ENCODE results near the gene SNX25.

SNX25 gene

DNA sequence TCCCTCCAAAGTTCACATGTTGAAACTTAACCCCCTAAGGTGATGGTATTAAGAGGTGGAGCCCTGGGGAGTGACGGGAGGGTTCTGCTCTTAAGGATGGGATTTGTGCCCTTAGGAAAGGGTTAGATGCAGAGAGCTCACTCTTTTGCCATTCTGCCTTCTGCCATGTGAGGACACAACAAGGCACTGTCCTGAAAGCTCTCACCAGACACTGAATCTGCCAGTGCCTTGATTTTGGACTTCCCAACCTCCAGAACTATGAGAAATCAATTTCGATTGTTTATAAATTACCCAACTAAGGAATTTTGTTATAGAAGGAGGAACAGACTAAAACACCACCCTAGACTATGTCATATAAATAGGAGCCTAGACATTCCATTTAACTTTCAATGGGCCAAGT lies 174.7 kb downstream of the SNX25 start:
- DNase-seq (ENCODE audit: insufficient read length, low spot score), result no peak
- no peak for FAIRE-seq
- TF ChIP-seq, protein P1, sequence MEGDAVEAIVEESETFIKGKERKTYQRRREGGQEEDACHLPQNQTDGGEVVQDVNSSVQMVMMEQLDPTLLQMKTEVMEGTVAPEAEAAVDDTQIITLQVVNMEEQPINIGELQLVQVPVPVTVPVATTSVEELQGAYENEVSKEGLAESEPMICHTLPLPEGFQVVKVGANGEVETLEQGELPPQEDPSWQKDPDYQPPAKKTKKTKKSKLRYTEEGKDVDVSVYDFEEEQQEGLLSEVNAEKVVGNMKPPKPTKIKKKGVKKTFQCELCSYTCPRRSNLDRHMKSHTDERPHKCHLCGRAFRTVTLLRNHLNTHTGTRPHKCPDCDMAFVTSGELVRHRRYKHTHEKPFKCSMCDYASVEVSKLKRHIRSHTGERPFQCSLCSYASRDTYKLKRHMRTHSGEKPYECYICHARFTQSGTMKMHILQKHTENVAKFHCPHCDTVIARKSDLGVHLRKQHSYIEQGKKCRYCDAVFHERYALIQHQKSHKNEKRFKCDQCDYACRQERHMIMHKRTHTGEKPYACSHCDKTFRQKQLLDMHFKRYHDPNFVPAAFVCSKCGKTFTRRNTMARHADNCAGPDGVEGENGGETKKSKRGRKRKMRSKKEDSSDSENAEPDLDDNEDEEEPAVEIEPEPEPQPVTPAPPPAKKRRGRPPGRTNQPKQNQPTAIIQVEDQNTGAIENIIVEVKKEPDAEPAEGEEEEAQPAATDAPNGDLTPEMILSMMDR (IDR thresholded peaks at IDR 0.05; ENCODE audit: insufficient read depth, missing control alignments), result no peak

DNA sequence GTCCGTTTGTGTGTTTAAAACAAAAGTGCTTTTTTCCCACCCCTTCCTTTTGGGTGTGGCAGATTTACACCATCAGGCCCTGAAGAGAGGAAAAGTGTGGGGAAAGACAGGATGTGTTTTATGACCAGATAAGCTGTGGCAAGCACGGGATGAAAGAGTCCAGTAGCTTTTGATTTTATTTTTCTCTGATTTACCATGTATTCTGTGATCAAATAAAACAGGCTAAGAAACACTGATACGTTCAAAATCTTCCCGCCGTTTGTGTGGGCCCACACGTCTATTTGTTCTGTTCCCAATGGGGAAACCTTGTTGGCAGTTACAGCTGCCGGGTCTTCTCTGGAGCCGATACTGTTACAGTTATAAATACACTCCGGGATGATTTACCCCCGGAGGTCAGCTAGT lies 175.5 kb downstream of the SNX25 start:
- FAIRE-seq (no peak), DNase-seq (ENCODE audit: insufficient read length, low spot score) (no peak)
- TF ChIP-seq, protein P1 (IDR thresholded peaks at IDR 0.05; ENCODE audit: insufficient read depth, missing control alignments), result no peak

DNA sequence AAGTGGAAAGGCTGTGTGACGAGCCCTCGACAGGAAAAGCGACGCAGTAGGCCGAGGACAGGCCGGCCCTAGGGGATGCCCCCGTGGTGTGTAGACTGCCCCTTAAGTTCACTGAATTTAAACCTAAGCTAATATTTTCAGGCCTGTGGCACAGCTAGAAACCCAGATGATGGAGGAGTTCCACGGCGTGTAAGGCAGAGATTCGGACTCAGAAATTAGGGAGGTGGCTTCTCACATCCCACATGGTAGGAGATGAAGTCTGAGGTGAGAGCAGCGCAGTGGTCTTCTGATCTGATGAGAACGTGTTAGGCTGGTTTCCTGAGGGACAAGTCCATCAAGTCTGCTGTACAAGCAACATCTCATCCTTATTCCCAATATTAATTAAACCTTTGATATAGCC lies 178.6 kb downstream of the SNX25 start:
- FAIRE-seq (no peak), DNase-seq (ENCODE audit: insufficient read length, low spot score) (no peak)
- TF ChIP-seq, protein P1 (IDR thresholded peaks at IDR 0.05; ENCODE audit: insufficient read depth, missing control alignments), result no peak

DNA sequence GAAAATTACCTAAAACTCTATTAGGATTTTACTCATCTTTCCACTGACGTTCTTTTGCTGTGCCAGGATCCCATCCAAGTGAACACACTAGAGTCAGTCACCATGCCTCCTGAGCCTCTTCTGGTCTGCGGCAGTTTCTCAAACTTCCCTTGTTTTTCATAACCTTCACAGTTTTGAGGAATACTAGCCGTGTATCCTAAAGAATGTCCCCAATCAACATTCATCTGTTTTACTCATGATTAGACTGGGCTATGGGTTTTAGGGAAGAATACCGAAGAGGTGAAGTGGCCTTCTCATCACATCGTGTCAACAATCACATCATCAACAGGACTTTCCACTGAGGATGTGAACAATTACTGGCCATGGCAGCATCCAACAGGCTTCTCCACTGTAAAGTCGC lies 181.5 kb downstream of the SNX25 start:
- DNase-seq (ENCODE audit: insufficient read length, low spot score), result no peak
- peak; percentile 25 for FAIRE-seq
- TF ChIP-seq, protein P1 (IDR thresholded peaks at IDR 0.05; ENCODE audit: insufficient read depth, missing control alignments), result no peak

DNA sequence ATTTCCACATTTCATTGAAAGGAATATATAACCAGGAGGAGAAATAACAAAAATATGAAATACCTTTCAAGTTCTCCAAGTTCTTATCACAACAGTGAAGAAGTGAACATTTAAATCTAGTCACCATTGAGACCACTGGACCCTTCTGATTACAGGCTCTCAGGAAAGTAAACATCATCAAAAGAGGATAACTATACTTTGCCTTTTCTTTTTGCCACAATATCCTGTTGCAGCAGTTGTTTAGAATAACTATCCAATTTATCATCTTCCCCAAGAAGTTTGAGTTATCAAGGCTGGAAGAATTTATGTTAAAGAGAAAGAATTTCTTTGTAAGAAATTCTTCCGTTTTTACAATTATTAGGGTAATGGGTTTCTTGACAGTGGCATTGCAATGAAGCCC lies 182.8 kb downstream of the SNX25 start:
- DNase-seq (ENCODE audit: insufficient read length, low spot score) (no peak), FAIRE-seq (peak; percentile 11)
- TF ChIP-seq, protein P1 (IDR thresholded peaks at IDR 0.05; ENCODE audit: insufficient read depth, missing control alignments), result no peak

DNA sequence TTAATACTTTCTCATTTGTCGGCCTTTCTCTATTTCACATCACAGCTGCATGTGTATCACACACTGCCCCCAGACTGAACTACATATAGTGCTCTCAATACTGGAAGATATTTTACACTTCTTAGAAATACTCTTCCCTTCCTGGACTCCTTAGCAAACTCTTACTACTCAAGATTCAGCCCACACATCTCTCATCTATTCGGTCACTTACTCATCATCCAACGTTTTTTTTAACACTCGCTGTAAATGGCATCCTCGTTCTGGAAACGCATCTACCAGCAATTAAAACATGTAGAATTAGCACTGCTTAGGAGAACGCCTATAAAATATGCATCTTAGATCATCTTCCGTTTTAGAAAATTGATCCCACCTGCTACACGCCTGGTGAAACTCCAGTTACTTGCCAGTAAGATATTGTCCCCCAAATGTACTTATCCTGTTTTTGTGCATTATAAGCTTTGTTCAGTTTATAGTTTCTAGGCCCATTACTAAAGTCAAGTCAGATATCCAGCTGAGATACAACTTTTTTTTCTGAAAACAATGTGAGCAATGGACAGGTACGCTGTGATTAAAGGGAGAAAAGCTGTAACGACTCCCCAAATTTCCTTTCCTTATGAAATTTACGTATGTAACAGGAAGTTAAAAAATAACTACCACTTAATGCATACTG lies 185.3 kb downstream of the SNX25 start:
- FAIRE-seq, result no peak
- DNase-seq (ENCODE audit: insufficient read length, low spot score), result no peak
- TF ChIP-seq, protein P1 (IDR thresholded peaks at IDR 0.05; ENCODE audit: insufficient read depth, missing control alignments), result no peak

DNA sequence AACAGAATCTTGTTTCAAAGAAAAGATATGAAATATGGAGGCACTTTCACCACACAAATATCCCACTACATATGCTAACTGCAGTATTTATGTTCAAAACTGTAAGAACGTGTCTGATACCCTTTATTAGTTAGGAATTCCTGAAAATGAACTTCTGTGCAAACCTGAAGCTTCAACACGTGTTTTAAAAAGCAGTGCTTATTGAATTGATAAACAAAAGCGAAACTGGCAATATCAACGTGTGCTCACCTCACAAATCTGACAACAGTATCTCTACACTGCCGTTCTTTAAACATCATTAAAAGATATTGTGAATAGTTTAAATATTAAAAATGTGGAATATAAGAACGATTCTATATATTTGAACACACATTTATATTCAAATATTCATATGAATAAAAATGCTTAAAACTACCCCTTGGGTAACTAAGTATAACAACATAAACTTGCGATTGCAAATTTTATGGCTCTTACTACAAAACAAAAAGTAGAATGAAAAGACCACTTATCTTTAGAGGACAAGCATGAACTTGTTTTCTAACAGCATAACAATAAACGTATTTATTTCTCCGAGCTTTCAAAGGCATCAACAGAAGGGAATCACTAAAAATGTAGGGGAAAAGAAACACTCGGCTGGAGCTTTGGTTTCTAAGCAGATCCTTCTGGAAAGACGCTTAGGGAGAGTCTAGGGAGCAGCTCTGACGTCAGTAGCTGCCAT lies 186.0 kb downstream of the SNX25 start, which contains the start of gene LRP2BP:
Gene LRP2BP, minus strand, starts transcription at position 687 of the 718 bp plus-strand sequence. CDS start 17,738 bp downstream, outside the sequence.
- TF ChIP-seq, protein P1 (IDR thresholded peaks at IDR 0.05; ENCODE audit: insufficient read depth, missing control alignments), result no peak
- DNase-seq (ENCODE audit: insufficient read length, low spot score) (no peak), FAIRE-seq (no peak)
